Liver (tissue), 9 donors: ENCODE results near the gene CYTH3. TPM values are rescaled to one million over a fixed set of nuclear protein-coding genes. Genes with fewer than 3 reads are reported as not detected.

Source experiments
- DNase-seq: peaks from one replicate; pipeline ENCODE4 v3.0.0-alpha.2; 2017; ENCODE audit warnings: low spot score
- H3K27ac ChIP-seq, 2 donors: one replicate each; pipeline ENCODE4 v1.7.0; 2013; ENCODE audit warnings: inconsistent platforms in 2 of 2, low read length in 2 of 2, control low read depth in 1 of 2, low read depth in 1 of 2, mild to moderate bottlenecking in 1 of 2
- H3K27me3 ChIP-seq, 4 donors: one replicate each; pipeline versions ENCODE4 v1.6.1 to v1.7.0; 2013; ENCODE audit warnings: low read length in 3 of 4, inconsistent platforms in 1 of 4, mild to moderate bottlenecking in 1 of 4, moderate library complexity in 1 of 4; ENCODE audit not compliant: control insufficient read depth in 4 of 4, insufficient read depth in 4 of 4
- H3K36me3 ChIP-seq, 4 donors: one replicate each; pipeline versions ENCODE4 v1.6.1 to v1.7.0; 2013; ENCODE audit warnings: low read length in 3 of 4, mild to moderate bottlenecking in 3 of 4, low read depth in 1 of 4, moderate library complexity in 1 of 4; ENCODE audit not compliant: control insufficient read depth in 4 of 4, insufficient read depth in 3 of 4
- H3K4me1 ChIP-seq, 4 donors: one replicate each; pipeline versions ENCODE4 v1.6.1 to v1.7.0; 2013; ENCODE audit warnings: low read length in 3 of 4, mild to moderate bottlenecking in 3 of 4, moderate library complexity in 1 of 4; ENCODE audit not compliant: control insufficient read depth in 4 of 4, insufficient read depth in 4 of 4
- H3K4me3 ChIP-seq, 3 donors: one replicate each; pipeline versions ENCODE4 v1.6.1 to v1.7.0; 2013; ENCODE audit warnings: low read length in 3 of 3, control low read depth in 1 of 3, low read depth in 1 of 3, mild to moderate bottlenecking in 1 of 3
- H3K9ac ChIP-seq, 2 donors: one replicate each; pipeline ENCODE4 v1.7.0; 2013; ENCODE audit warnings: low read length in 2 of 2, mild to moderate bottlenecking in 2 of 2, moderate library complexity in 2 of 2, control low read depth in 1 of 2, low read depth in 1 of 2
- H3K9me3 ChIP-seq, 4 donors: one replicate each; pipeline versions ENCODE4 v1.6.1 to v1.7.0; 2013; ENCODE audit warnings: low read length in 3 of 4; ENCODE audit not compliant: control insufficient read depth in 4 of 4
- ATF3 ChIP-seq: IDR thresholded peaks from 2 replicates; pipeline ENCODE4 v1.6.1; 2016; ENCODE audit warnings: antibody characterized with exemption
- CTCF ChIP-seq: fragments of 150-350 bp; IDR thresholded peaks from 2 replicates; pipeline ENCODE4 v1.5.1; 2017; ENCODE audit warnings: improper control_type of control experiment, low read depth, low read length; ENCODE audit not compliant: missing input control
- EGR1 ChIP-seq, 2 donors: IDR thresholded peaks; 2 replicates each; pipeline ENCODE4 v1.6.1; 2016 to 2018; ENCODE audit warnings: antibody characterized with exemption in 2 of 2, low read depth in 2 of 2
- FOXA1 ChIP-seq: IDR thresholded peaks from 2 replicates; pipeline ENCODE4 v1.6.1; 2016; ENCODE audit warnings: antibody characterized with exemption
- FOXA2 ChIP-seq: IDR thresholded peaks from 2 replicates; pipeline ENCODE4 v1.6.1; 2016; ENCODE audit warnings: antibody characterized with exemption
- GABPA ChIP-seq, 2 donors: IDR thresholded peaks in 1 of 2; conservative IDR thresholded peaks in 1 of 2; 2 replicates each; pipeline ENCODE4 v1.6.1; 2016; ENCODE audit warnings: antibody characterized with exemption in 2 of 2, mild to moderate bottlenecking in 1 of 2, moderate library complexity in 1 of 2
- HNF4A ChIP-seq, 2 donors: conservative IDR thresholded peaks; 2 replicates each; pipeline ENCODE4 v1.6.1; 2016; ENCODE audit warnings: antibody characterized with exemption in 2 of 2, mild to moderate bottlenecking in 2 of 2
- HNF4G ChIP-seq: IDR thresholded peaks from 2 replicates; pipeline ENCODE4 v1.6.1; 2016; ENCODE audit warnings: antibody characterized with exemption
- JUND ChIP-seq, 2 donors: IDR thresholded peaks; 2 replicates each; pipeline ENCODE4 v1.6.1; 2016; ENCODE audit warnings: antibody characterized with exemption in 2 of 2
- NR2F2 ChIP-seq: IDR thresholded peaks from 2 replicates; pipeline ENCODE4 v1.6.1; 2016; ENCODE audit warnings: antibody characterized with exemption
- RAD21 ChIP-seq, 2 donors: IDR thresholded peaks; 2 replicates each; pipeline ENCODE4 v1.6.1; 2016; ENCODE audit warnings: antibody characterized with exemption in 2 of 2, mild to moderate bottlenecking in 2 of 2
- RXRA ChIP-seq, 2 donors: IDR thresholded peaks; 2 replicates each; pipeline ENCODE4 v1.6.1; 2017 to 2018; ENCODE audit warnings: antibody characterized with exemption in 2 of 2, mild to moderate bottlenecking in 1 of 2
- SP1 ChIP-seq: IDR thresholded peaks from 2 replicates; pipeline ENCODE4 v1.6.1; 2018; ENCODE audit warnings: antibody characterized with exemption, mild to moderate bottlenecking
- TAF1 ChIP-seq: conservative IDR thresholded peaks from 2 replicates; pipeline ENCODE4 v1.6.1; 2016; ENCODE audit warnings: antibody characterized with exemption, mild to moderate bottlenecking
- YY1 ChIP-seq: IDR thresholded peaks from 2 replicates; pipeline ENCODE4 v1.6.1; 2016; ENCODE audit warnings: antibody characterized with exemption, mild to moderate bottlenecking
- ZBTB33 ChIP-seq: IDR thresholded peaks from 2 replicates; pipeline ENCODE4 v1.6.1; 2016; ENCODE audit warnings: antibody characterized with exemption
- WGBS: extraction: QIAGEN DNeasy Blood & Tissue Kit; methylation state at CpG from one replicate; pipeline ENCODE4 v1.1.7; 2013; 5-methylcytosine and 5-hydroxymethylcytosine counted together
- polyA plus RNA-seq, 2 donors: library from polyadenylated mRNA; stranded (reverse) in 1 of 2; unstranded in 1 of 2; fragments of 200-250 nt in 1 of 2; fragments of >200 nt in 1 of 2; fragmentation: Nextera tagmentation in 1 of 2; extraction: Ambion mirVana in 1 of 2; gene quantifications; one replicate each; pipeline versions ENCODE4 v1.2.1 to v1.2.3, GENCODE V29; 2013 to 2015
- total RNA-seq, 2 donors: library from RNA; depleted of rRNA; stranded (reverse); fragments of >200 nt; gene quantifications; one replicate each; pipeline ENCODE4 v1.2.3, GENCODE V29; 2014
- TF ChIP-seq, protein P1 (sequence below): IDR thresholded peaks from 2 replicates; pipeline ENCODE4 v1.6.1; 2016; ENCODE audit warnings: antibody characterized with exemption, mild to moderate bottlenecking
- TF ChIP-seq, protein P2 (sequence below): IDR thresholded peaks from 2 replicates; pipeline ENCODE4 v1.6.1; 2016; ENCODE audit warnings: antibody characterized with exemption
- donor health status: healthy.
- donor health status: healthy.
- donor health status: healthy.
- donor health status: healthy.
- donor health status: healthy.

Gene CYTH3
- total and polyA plus RNA-seq, 4 donors = 1.1 to 6.3 (median 3.7) TPM

DNA sequence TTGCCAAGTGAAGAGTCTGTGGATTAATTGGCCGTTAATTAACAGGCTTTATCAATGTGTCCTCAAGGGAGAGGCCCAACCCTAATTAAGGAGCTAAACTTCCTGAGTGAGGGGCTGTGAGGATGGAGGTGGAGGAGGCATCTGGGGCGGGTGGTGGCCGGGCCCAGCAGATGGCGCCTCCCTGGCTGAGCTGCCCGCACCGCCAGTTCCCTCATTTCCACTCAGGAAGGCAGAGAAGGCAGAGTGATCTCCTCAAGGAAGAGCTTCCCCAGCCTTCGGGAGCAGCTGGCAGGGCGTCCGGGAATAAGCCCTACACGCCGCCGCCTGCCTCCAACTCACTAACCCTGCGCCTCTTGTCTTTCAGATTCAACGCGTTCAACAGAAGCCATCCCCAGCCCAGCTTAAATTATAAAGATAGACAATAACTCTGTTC lies 112.2 kb downstream of the CYTH3 start:
- 76% methylated on average over 15 of the region's 15 CpGs for WGBS
- Histone ChIP-seq H3K4me1 (no peaks in the 10 kb centered on the region), H3K4me3 (no peak overlapping the region), H3K9me3 (no peaks in the 10 kb centered on the region), H3K36me3 (peaks cover 7 to 45% (median 20%) of the 10 kb centered on the region in 4 donors), H3K9ac (no peak overlapping the region), H3K27me3 (no peaks in the 10 kb centered on the region), H3K27ac (no peak overlapping the region)
- no peak for DNase-seq
- no peak for TF ChIP-seq HNF4G
- no peak for TF ChIP-seq GABPA (IDR thresholded peaks at IDR 0.05 in 1 of 2, conservative IDR thresholded peaks at IDR 0.05 in 1 of 2)
- no peak for TF ChIP-seq EGR1 (IDR thresholded peaks at IDR 0.05; ENCODE audit: low read depth in 2 of 2)
- no peak for TF ChIP-seq HNF4A (conservative IDR thresholded peaks at IDR 0.05)
- no peak for TF ChIP-seq FOXA2
- TF ChIP-seq ZBTB33 = no peak
- peak; percentile 70 to 76 for TF ChIP-seq RAD21 (IDR thresholded peaks at IDR 0.05)
- no peak for TF ChIP-seq YY1
- peak; percentile 28 for TF ChIP-seq CTCF
- no peak for TF ChIP-seq TAF1
- TF ChIP-seq NR2F2 = peak; percentile 14
- TF ChIP-seq RXRA (IDR thresholded peaks at IDR 0.05) = no peak
- TF ChIP-seq, protein P1, sequence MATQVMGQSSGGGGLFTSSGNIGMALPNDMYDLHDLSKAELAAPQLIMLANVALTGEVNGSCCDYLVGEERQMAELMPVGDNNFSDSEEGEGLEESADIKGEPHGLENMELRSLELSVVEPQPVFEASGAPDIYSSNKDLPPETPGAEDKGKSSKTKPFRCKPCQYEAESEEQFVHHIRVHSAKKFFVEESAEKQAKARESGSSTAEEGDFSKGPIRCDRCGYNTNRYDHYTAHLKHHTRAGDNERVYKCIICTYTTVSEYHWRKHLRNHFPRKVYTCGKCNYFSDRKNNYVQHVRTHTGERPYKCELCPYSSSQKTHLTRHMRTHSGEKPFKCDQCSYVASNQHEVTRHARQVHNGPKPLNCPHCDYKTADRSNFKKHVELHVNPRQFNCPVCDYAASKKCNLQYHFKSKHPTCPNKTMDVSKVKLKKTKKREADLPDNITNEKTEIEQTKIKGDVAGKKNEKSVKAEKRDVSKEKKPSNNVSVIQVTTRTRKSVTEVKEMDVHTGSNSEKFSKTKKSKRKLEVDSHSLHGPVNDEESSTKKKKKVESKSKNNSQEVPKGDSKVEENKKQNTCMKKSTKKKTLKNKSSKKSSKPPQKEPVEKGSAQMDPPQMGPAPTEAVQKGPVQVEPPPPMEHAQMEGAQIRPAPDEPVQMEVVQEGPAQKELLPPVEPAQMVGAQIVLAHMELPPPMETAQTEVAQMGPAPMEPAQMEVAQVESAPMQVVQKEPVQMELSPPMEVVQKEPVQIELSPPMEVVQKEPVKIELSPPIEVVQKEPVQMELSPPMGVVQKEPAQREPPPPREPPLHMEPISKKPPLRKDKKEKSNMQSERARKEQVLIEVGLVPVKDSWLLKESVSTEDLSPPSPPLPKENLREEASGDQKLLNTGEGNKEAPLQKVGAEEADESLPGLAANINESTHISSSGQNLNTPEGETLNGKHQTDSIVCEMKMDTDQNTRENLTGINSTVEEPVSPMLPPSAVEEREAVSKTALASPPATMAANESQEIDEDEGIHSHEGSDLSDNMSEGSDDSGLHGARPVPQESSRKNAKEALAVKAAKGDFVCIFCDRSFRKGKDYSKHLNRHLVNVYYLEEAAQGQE = no peak
- no peak for TF ChIP-seq ATF3
- TF ChIP-seq SP1 = no peak

DNA sequence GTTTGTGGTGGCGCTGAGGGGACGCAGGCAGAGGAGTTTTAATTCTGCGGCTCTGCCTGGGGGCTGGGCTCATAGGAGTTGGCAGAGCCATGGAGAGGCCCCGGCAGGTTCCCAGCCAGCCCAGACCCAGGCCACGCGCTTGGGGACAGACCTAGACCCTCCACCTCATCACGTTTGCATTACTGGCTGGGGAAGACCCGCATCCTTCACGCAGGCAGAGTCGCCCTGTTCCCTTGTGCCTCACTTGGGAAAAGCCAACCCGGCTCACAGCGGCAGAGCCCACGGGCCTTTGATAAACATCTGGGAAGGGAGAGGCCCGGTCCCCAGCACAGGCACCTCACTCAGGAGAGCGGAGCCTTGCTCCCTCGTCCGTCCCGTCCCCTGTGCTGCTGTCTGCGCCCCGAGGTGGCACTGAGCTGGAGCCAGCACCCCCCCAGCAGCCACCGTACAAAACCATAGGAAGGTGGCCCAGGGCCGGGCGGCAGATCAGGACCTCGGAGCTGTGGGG lies 112.8 kb downstream of the CYTH3 start:
- H3K4me3 ChIP-seq = no peak overlapping the region
- H3K27ac ChIP-seq = no peak overlapping the region
- H3K9me3 ChIP-seq = no peaks in the 10 kb centered on the region
- no peak for DNase-seq
- H3K36me3 ChIP-seq = peaks cover 7 to 49% (median 22%) of the 10 kb centered on the region in 4 donors
- no peaks in the 10 kb centered on the region for H3K27me3 ChIP-seq
- H3K4me1 ChIP-seq = no peaks in the 10 kb centered on the region
- H3K9ac ChIP-seq = no peak overlapping the region
- WGBS = 91% methylated on average over 24 of the region's 24 CpGs
- TF ChIP-seq, protein P1 = no peak
- no peak for TF ChIP-seq HNF4G
- TF ChIP-seq, protein P2, sequence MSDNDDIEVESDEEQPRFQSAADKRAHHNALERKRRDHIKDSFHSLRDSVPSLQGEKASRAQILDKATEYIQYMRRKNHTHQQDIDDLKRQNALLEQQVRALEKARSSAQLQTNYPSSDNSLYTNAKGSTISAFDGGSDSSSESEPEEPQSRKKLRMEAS = no peak
- no peak for TF ChIP-seq ZBTB33
- TF ChIP-seq RXRA (IDR thresholded peaks at IDR 0.05) = no peak
- TF ChIP-seq GABPA (IDR thresholded peaks at IDR 0.05 in 1 of 2, conservative IDR thresholded peaks at IDR 0.05 in 1 of 2) = no peak
- TF ChIP-seq FOXA1 = no peak
- no peak for TF ChIP-seq YY1
- no peak for TF ChIP-seq SP1
- no peak for TF ChIP-seq ATF3
- no peak for TF ChIP-seq TAF1
- no peak for TF ChIP-seq JUND (IDR thresholded peaks at IDR 0.05)
